MCF 10A (cell line): ENCODE results near the gene PPIB. TPM values are rescaled to one million over a fixed set of nuclear protein-coding genes. Genes with fewer than 3 reads are reported as not detected.

Experiments
- BruUV-seq: library from RNA; stranded (reverse); fragments of 400-500 nt; replicated peaks from 2 replicates; lab custom pipeline; 2021; lab: Mats Ljungman, UMichigan
- CTCF ChIA-PET: fragments of 300-600 bp; sonication (Branson Sonifier 250); formaldehyde crosslinking; extraction: SDS; loops from one replicate; lab custom pipeline; 2021; ENCODE audit warnings: antibody characterized with exemption, inconsistent platforms; lab: Yijun Ruan, JAX
- POLR2A ChIA-PET: fragments of 300-600, 350-650 bp; sonication (Branson Sonifier 250); formaldehyde crosslinking; extraction: SDS; loops from one replicate; lab custom pipeline; 2020; ENCODE audit warnings: antibody characterized with exemption, inconsistent platforms; lab: Yijun Ruan, JAX
- DNase-seq: peaks from one replicate; pipeline ENCODE4 v3.0.0-alpha.2; 2018; ENCODE audit not compliant: unreplicated experiment
- H3K27ac Mint-ChIP-seq: one replicate; pipeline ENCODE4 v1.8.0; 2022; ENCODE audit warnings: mild to moderate bottlenecking, low read depth, mixed read lengths; ENCODE audit not compliant: unreplicated experiment
- H3K27me3 Mint-ChIP-seq: one replicate; pipeline ENCODE4 v1.8.0; 2022; ENCODE audit warnings: mixed read lengths; ENCODE audit not compliant: insufficient read depth, unreplicated experiment
- H3K36me3 Mint-ChIP-seq: one replicate; pipeline ENCODE4 v1.8.0; 2022; ENCODE audit warnings: mild to moderate bottlenecking, moderate library complexity, mixed read lengths; ENCODE audit not compliant: insufficient read depth, unreplicated experiment
- H3K4me1 Mint-ChIP-seq: one replicate; pipeline ENCODE4 v1.8.0; 2022; ENCODE audit warnings: mixed read lengths; ENCODE audit not compliant: insufficient read depth, unreplicated experiment
- H3K4me3 Mint-ChIP-seq: one replicate; pipeline ENCODE4 v1.8.0; 2022; ENCODE audit warnings: mild to moderate bottlenecking, moderate library complexity, mixed read lengths; ENCODE audit not compliant: unreplicated experiment
- H3K9me3 Mint-ChIP-seq: one replicate; pipeline ENCODE4 v1.8.0; 2022; ENCODE audit warnings: mixed read lengths; ENCODE audit not compliant: unreplicated experiment
- intact Hi-C: fragments of 100-400 bp; cut with micrococcal nuclease; formaldehyde crosslinking; loops from 2 replicates; pipeline ENCODE4 v1.14.1; 2022
- total RNA-seq: library from RNA; stranded (reverse); gene quantifications from 2 replicates; pipeline ENCODE4 v1.2.3, GENCODE V29; 2022
- TF ChIP-seq, protein P1 (sequence below): fragments of 200-600 bp; IDR thresholded peaks from one replicate; pipeline ENCODE4 v1.8.0; 2022; ENCODE audit warnings: antibody characterized with exemption, mild to moderate bottlenecking; ENCODE audit not compliant: unreplicated experiment

PPIB gene
- total RNA-seq, 1 experiment from 2014 or later: 874 TPM

DNA sequence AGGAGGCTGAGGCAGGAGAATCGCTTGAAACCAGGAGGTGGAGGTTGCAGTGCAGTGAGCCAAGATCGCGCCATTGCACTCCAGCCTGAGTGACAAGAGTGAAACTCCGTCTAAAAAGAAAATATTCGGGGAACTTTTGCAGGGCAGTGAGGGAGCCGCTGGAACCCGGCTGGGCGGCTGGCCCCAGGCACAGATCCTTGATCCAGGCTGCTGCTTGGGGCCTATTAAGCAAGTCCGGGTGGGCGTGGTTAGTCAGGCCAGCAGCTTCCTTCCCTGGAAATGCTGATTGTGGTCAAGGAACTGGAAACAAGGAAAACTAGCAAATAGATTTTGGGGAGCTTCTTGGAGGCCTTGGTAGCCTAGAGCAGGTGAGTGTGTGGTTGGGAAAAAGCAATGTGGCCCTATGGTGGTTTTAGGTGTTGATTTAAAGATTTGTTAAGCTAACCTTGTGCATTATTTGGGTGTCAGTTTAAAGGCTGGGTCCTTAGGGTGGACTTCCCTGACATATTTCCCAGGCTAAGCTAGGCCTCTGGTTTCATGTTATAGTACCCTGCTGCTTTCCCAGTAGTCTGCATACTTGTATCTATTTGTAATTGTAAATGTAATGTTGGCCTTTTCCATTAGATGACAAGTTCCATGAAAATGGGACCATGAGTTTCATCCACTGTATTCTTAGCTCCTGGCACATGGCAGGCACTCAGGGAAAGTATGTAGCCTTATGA is 29.0 kb downstream of the PPIB start:
- POLR2A ChIA-PET: interaction anchor here (1.1 kb wide), 1 partner anchor 38 kb away, joined by 3 read pairs; the partner anchor contains the start of gene SNX1
- no peaks in the 10 kb centered on the region for H3K27me3 Mint-ChIP-seq
- BruUV-seq: no TSS peak

DNA sequence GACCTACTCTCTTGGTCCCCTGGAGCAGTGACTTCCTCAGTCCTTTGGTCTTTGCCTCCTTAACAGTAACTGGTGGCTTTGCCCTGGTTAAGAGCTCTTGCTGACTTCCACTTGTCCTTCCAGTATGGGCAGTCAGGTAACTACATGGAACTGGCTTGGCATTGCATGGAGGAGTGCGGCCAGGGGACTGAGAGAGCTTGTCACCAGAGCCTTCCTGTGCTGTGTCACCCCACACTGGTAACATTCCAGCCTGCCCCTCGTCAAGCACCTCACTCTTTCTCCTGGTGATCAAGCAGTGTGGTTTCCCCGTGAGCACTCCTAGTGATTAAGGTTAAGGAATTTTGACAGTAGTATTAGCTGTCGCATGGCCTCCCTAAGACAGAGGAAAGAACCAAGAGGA is 30.6 kb downstream of the PPIB start:
- H3K4me1 Mint-ChIP-seq: no peaks in the 10 kb centered on the region
- no peaks in the 10 kb centered on the region for H3K27me3 Mint-ChIP-seq
- BruUV-seq: no TSS peak
- H3K9me3 Mint-ChIP-seq: no peaks in the 10 kb centered on the region
- no peak for DNase-seq
- H3K27ac Mint-ChIP-seq: no peak overlapping the region
- CTCF ChIA-PET: interaction anchor here (0.5 to 3.3 kb wide), 3 partner anchors 13 to 57 kb away, joined by 3 to 14 read pairs (median 8); no protein-coding TSS in a partner anchor
- TF ChIP-seq, protein P1, sequence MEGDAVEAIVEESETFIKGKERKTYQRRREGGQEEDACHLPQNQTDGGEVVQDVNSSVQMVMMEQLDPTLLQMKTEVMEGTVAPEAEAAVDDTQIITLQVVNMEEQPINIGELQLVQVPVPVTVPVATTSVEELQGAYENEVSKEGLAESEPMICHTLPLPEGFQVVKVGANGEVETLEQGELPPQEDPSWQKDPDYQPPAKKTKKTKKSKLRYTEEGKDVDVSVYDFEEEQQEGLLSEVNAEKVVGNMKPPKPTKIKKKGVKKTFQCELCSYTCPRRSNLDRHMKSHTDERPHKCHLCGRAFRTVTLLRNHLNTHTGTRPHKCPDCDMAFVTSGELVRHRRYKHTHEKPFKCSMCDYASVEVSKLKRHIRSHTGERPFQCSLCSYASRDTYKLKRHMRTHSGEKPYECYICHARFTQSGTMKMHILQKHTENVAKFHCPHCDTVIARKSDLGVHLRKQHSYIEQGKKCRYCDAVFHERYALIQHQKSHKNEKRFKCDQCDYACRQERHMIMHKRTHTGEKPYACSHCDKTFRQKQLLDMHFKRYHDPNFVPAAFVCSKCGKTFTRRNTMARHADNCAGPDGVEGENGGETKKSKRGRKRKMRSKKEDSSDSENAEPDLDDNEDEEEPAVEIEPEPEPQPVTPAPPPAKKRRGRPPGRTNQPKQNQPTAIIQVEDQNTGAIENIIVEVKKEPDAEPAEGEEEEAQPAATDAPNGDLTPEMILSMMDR: no peak
- intact Hi-C loops: no loop called here
- no peak overlapping the region for H3K4me3 Mint-ChIP-seq
- peaks cover 98% of the 10 kb centered on the region for H3K36me3 Mint-ChIP-seq
- POLR2A ChIA-PET: interaction anchor here (0.8 to 1.7 kb wide), 3 partner anchors 10 to 30 kb away, joined by 3 to 11 read pairs (median 4); no protein-coding TSS in a partner anchor

More for the DNA sequence above, 29.0 kb downstream of the PPIB start:
- TF ChIP-seq, protein P1: no peak
- H3K36me3 Mint-ChIP-seq: peaks cover 90% of the 10 kb centered on the region
- CTCF ChIA-PET: interaction anchor here (1.0 to 2.7 kb wide), 4 partner anchors 11 to 524 kb away, joined by 3 to 8 read pairs (median 4); partner anchors contain the start of gene SNX22
- no peaks in the 10 kb centered on the region for H3K4me1 Mint-ChIP-seq
- no peak overlapping the region for H3K27ac Mint-ChIP-seq
- intact Hi-C loops: no loop called here
- no peak overlapping the region for H3K4me3 Mint-ChIP-seq
- DNase-seq: no peak
- H3K9me3 Mint-ChIP-seq: no peaks in the 10 kb centered on the region

DNA sequence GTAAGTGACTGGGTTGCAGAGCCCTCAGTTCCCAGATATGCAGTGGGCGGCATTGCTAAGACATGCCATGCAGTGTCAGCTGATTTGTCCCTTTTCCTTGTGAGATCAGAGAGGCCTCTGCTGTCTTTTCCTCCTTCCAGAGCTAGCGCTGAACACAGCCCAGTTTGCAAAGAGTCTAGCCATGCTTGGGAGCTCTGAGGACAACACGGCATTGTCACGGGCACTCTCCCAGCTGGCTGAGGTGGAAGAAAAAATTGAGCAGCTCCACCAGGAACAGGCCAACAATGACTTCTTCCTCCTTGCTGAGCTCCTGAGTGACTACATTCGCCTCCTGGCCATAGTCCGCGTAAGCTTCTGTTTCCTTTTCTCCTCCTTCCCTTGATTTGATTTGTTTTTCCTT is 31.3 kb downstream of the PPIB start:
- no peaks in the 10 kb centered on the region for H3K9me3 Mint-ChIP-seq
- ChIA-PET CTCF (interaction anchor here (0.5 to 3.3 kb wide), 4 partner anchors 12 to 58 kb away, joined by 3 to 14 read pairs (median 6); no protein-coding TSS in a partner anchor), POLR2A (interaction anchor here (1.0 to 1.7 kb wide), 4 partner anchors 14 to 35 kb away, joined by 3 to 11 read pairs (median 4); no protein-coding TSS in a partner anchor)
- intact Hi-C loops: no loop called here
- H3K36me3 Mint-ChIP-seq: peaks cover 98% of the 10 kb centered on the region
- H3K27me3 Mint-ChIP-seq: no peaks in the 10 kb centered on the region
- no peaks in the 10 kb centered on the region for H3K4me1 Mint-ChIP-seq
- TF ChIP-seq, protein P1: no peak
- H3K27ac Mint-ChIP-seq: no peak overlapping the region
- H3K4me3 Mint-ChIP-seq: no peak overlapping the region
- no TSS peak for BruUV-seq
- DNase-seq: no peak

DNA sequence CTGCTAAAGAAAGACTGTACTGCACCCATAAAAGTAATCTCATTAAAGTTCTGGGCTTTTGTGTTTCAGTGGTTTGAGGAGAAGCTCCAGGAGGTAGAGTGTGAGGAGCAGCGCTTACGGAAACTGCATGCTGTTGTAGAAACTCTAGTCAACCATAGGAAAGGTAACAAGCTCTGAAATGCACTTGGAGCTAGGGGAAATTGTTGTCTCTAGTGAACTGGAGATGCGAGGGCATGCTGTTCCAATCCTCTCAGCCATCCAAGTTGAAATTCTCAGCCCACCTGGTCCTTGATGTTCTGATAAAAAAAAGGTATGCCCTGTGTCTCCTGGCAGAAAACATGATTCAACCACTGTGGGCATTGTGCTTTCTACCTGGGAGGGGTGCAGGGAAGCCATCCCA is 32.7 kb downstream of the PPIB start:
- Mint-ChIP-seq H3K9me3 (no peaks in the 10 kb centered on the region), H3K27me3 (no peaks in the 10 kb centered on the region), H3K4me1 (no peaks in the 10 kb centered on the region), H3K36me3 (peaks cover 98% of the 10 kb centered on the region), H3K4me3 (no peak overlapping the region), H3K27ac (no peak overlapping the region)
- ChIA-PET POLR2A (no interaction called here), CTCF (interaction anchor here (3.3 kb wide), 1 partner anchor 22 kb away, joined by 14 read pairs; no protein-coding TSS in a partner anchor)
- no peak for DNase-seq
- TF ChIP-seq, protein P1: no peak
- intact Hi-C loops: no loop called here
- BruUV-seq: no TSS peak
